Measurements from ENCODE around the gene WDR43.

The WDR43 gene

GRCh38 chr2:28993206-28993960, 98.9 kb downstream of the WDR43 start:
- DNase-seq (ENCODE audit: low read depth) = no peak

DNA sequence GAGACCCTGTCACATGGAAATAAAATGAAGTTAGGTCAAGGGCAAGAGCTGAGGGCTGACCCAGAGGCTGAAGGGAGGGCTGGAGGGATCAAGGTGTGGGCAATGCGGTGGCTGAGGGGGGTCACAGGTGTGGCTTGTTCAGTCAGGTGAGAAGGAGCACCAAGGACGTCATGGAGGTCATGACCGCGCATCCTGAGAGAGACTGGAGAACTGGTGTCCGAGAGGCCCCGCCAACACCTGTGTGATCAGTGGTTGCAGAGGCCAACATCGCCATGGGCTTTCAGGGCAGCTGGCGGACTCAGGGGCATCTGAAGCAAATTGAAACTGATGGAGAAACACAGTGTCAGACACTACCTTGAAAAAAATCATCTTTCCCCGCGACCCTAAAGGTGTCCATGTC, 99.6 kb downstream of the WDR43 start:
- no peak for DNase-seq (ENCODE audit: low read depth)

- no peak for DNase-seq (ENCODE audit: low read depth)
These were observed 100.2 kb downstream of the WDR43 start for GRCh38 chr2:28994679-28995078.

DNA sequence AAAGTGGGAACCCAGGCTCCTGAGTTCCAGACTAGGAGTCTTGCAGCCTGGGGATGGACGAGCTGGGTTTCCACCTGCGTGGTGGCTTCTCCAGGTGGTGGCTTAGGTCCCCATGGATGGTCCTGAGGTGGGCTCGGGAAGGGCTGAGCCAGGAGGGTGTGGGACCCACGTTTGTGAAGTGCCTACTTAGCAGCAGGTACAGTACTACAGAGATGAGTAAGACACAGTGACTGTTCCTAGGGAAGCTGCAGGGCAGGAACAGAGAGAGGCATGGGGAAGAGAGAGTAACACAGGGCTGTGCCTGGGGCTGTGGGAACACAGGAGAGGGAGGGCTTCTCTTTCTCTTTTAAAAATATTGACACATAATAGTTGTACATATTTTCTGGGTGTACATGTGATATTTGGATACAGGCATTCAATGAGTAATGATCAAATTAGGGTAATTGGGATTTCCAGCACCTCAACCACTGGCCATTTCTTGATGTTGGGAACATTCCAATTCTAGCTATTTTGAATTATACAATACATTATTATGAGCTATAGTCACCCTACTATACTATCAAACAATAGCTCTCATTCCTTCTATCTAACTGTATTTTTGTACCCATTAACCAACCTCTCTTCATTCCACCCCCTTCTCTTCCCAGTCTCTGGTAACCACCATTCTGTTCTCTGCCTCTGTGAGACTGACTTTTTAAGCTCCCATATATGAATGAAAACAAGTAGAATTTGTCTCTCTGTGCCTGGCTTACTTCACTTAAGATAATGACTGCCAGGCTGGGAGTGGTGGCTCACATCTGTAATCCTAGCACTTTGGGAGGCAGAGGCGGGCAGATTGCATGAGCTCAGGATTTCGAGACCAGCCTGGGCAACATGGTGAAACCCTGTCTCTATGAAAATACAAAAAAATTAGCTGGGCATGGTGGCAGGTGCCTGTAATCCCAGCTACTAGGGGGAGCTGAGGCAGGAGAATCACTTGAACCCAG, 101.6 kb downstream of the WDR43 start:
- no peak for DNase-seq (ENCODE audit: low read depth)

DNA sequence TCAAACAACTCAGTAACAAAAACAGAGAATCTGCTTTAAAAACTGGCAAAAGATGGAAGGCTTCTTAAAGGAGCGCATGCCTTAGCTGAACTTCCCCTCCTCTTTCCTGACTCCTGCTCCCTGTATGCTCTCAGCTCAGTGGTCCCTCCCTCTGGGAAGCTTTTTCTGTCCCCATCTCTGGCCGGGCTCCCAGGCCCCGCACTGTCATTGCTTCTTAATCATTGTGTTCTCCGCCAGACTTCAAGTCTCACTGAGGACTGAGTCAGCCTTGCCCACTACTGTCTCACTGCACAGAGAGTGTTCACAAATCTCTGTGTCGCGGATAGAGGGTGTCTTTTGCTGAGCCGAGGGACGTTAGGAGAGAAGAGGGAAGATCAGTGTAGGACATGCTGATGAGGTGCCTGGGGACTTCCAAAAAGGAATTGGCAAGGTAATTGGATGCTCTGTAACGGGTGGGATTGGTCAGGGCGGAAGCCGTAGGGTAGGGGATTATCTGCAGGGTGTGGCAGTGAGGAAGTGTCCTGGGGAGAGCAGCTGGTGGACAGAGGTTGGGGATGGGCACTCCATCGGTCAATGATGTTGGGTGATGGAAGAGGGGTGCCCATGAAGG, 102.9 kb downstream of the WDR43 start:
- DNase-seq (ENCODE audit: low read depth) = no peak

Data from stimulated activated CD8-positive, alpha-beta memory T cell treated with anti-CD3 and anti-CD28 coated beads, Interleukin-7, amount 100 ng/mL, for 24 hours (primary cell).